Measurements from ENCODE around the gene TUFT1.

GRCh38 chr1:151518431-151518830, 21.7 kb upstream of the TUFT1 start:
- TF ChIP-seq POLR2A (IDR thresholded peaks at IDR 0.05; ENCODE audit: low read depth, low read length) (no peak), POLR2AphosphoS5 (IDR thresholded peaks at IDR 0.05; ENCODE audit: low read depth, low read length) (no peak)

Measured in GM12892 (cell line).